GM12891 (cell line): ENCODE data around the gene KAT2B.

Experiments used
- POLR2A ChIP-seq: IDR thresholded peaks from 2 replicates; pipeline ENCODE4 v1.6.1; 2011; ENCODE audit warnings: low read depth, low read length, control low read depth
- POLR2AphosphoS5 ChIP-seq: IDR thresholded peaks from 2 replicates; pipeline ENCODE4 v1.6.1; 2011; ENCODE audit warnings: low read depth, low read length, control low read depth
- TAF1 ChIP-seq: IDR thresholded peaks from 2 replicates; pipeline ENCODE4 v1.6.1; 2011; ENCODE audit warnings: low read depth, low read length, control low read depth

GRCh38 chr3:20103731-20104130, 63.5 kb downstream of the KAT2B start:
- no peak for TF ChIP-seq TAF1
- TF ChIP-seq POLR2A: no peak
- TF ChIP-seq POLR2AphosphoS5: no peak
